ENCODE results near the gene ZNFX1. TPM values are rescaled to one million over a fixed set of nuclear protein-coding genes. Genes with fewer than 3 reads are reported as not detected.

ZNFX1 gene
- total RNA-seq, 1 donor from 2014 or later, result 10.4 TPM

- peak overlapping the region; percentile 97 for H3K4me3 Mint-ChIP-seq
- H3K36me3 Mint-ChIP-seq (ENCODE audit: low read depth), result peaks cover 75% of the 10 kb centered on the region
- TF ChIP-seq CTCF (conservative IDR thresholded peaks at IDR 0.05), result no peak
- H3K27ac Mint-ChIP-seq (ENCODE audit: unreplicated experiment), result peak overlapping the region; percentile 59
- H3K9me3 Mint-ChIP-seq, result peaks cover 2% of the 10 kb centered on the region
- no peak for DNase-seq (ENCODE audit: low read depth, low spot score)
- H3K4me1 Mint-ChIP-seq, result peaks cover 64% of the 10 kb centered on the region
- peaks cover 18% of the 10 kb centered on the region for H3K27me3 Mint-ChIP-seq (ENCODE audit: low read depth)
Measured at GRCh38 chr20:49286689-49287551, 9.1 kb upstream of the ZNFX1 start.

GRCh38 chr20:49285813-49286494 is 8.1 kb upstream of the ZNFX1 start:
- peaks cover 70% of the 10 kb centered on the region for H3K4me1 Mint-ChIP-seq
- no peak for TF ChIP-seq CTCF (conservative IDR thresholded peaks at IDR 0.05)
- no peak for DNase-seq (ENCODE audit: low read depth, low spot score)
- H3K9me3 Mint-ChIP-seq, result peaks cover 2% of the 10 kb centered on the region
- peaks cover 25% of the 10 kb centered on the region for H3K27me3 Mint-ChIP-seq (ENCODE audit: low read depth)
- peaks cover 81% of the 10 kb centered on the region for H3K36me3 Mint-ChIP-seq (ENCODE audit: low read depth)
- H3K4me3 Mint-ChIP-seq, result peak overlapping the region; percentile 97
- no peak overlapping the region for H3K27ac Mint-ChIP-seq (ENCODE audit: unreplicated experiment)

GRCh38 chr20:49285233-49285668 is 7.4 kb upstream of the ZNFX1 start:
- H3K27me3 Mint-ChIP-seq (ENCODE audit: low read depth), result peaks cover 29% of the 10 kb centered on the region
- peaks cover 84% of the 10 kb centered on the region for H3K36me3 Mint-ChIP-seq (ENCODE audit: low read depth)
- H3K9me3 Mint-ChIP-seq, result peaks cover 2% of the 10 kb centered on the region
- DNase-seq (ENCODE audit: low read depth, low spot score), result no peak
- no peak overlapping the region for H3K27ac Mint-ChIP-seq (ENCODE audit: unreplicated experiment)
- peaks cover 72% of the 10 kb centered on the region for H3K4me1 Mint-ChIP-seq
- no peak for TF ChIP-seq CTCF (conservative IDR thresholded peaks at IDR 0.05)
- H3K4me3 Mint-ChIP-seq, result peak overlapping the region; percentile 97

GRCh38 chr20:49284818-49285217 is 7.0 kb upstream of the ZNFX1 start:
- peaks cover 2% of the 10 kb centered on the region for H3K9me3 Mint-ChIP-seq
- H3K27ac Mint-ChIP-seq (ENCODE audit: unreplicated experiment), result no peak overlapping the region

More at GRCh38 chr20:49284818-49285217, 7.0 kb upstream of the ZNFX1 start:
- Mint-ChIP-seq H3K27me3 (ENCODE audit: low read depth) (peaks cover 31% of the 10 kb centered on the region), H3K4me1 (peaks cover 76% of the 10 kb centered on the region), H3K4me3 (peak overlapping the region; percentile 97), H3K36me3 (ENCODE audit: low read depth) (peaks cover 84% of the 10 kb centered on the region)
- DNase-seq (ENCODE audit: low read depth, low spot score), result no peak
- TF ChIP-seq CTCF (conservative IDR thresholded peaks at IDR 0.05), result no peak
